ENCODE results near the gene MANEAL. TPM values are rescaled to one million over a fixed set of nuclear protein-coding genes. Genes with fewer than 3 reads are reported as not detected.

Gene MANEAL
- total and polyA plus RNA-seq, 2 of the 13 experiments (the other 11 are each of a cell fraction or from before 2014, with no cell fraction given): 20.8 to 26.4 TPM

- TF ChIP-seq CTCF (CRISPR knock-in tag; IDR thresholded peaks at IDR 0.05) (no peak), THAP11 (CRISPR knock-in tag; IDR thresholded peaks at IDR 0.05) (peak; percentile 90), CREBL2 (CRISPR knock-in tag; IDR thresholded peaks at IDR 0.05; ENCODE audit: borderline replicate concordance) (no peak), ZNF687 (CRISPR knock-in tag; IDR thresholded peaks at IDR 0.05) (peak; percentile 78), ZBED4 (CRISPR knock-in tag; IDR thresholded peaks at IDR 0.05; ENCODE audit: borderline replicate concordance) (0 out of 2 replicates have a peak, but pooled peaks have one; percentile 13), THYN1 (CRISPR knock-in tag; IDR thresholded peaks at IDR 0.05; ENCODE audit: borderline replicate concordance, low read depth) (no peak), UBTF (CRISPR knock-in tag; IDR thresholded peaks at IDR 0.05) (0 out of 2 replicates have a peak, but pooled peaks have one; percentile 20), MEIS2 (CRISPR knock-in tag; IDR thresholded peaks at IDR 0.05) (peak; percentile 36), AGO2 (optimal IDR thresholded peaks at IDR 0.05; ENCODE audit: low read depth, low read length) (peak; percentile 89), MLXIP (CRISPR knock-in tag; IDR thresholded peaks at IDR 0.05; ENCODE audit: borderline replicate concordance) (no peak), ZNF83 (CRISPR knock-in tag; IDR thresholded peaks at IDR 0.05; ENCODE audit: borderline replicate concordance) (no peak)
Observed at GRCh38 chr1:37807555-37808368, 14.1 kb downstream of the MANEAL start, which contains the start of the genes C1orf122 and YRDC (continued).

All from HepG2 (cell line).